ENCODE measurements around the gene PTPRR.

The PTPRR gene

GRCh38 chr12:70666364-70666763, 254.2 kb downstream of the PTPRR start:
- H3K9ac ChIP-seq (ENCODE audit: low read depth, low read length): no peak overlapping the region
- H3K4me3 ChIP-seq (ENCODE audit: low read length): no peak overlapping the region
- no peak overlapping the region for H3K27ac ChIP-seq (ENCODE audit: low read length)
- H3K27me3 ChIP-seq (ENCODE audit: insufficient read depth, low read length): no peaks in the 10 kb centered on the region
- no peaks in the 10 kb centered on the region for H3K36me3 ChIP-seq (ENCODE audit: insufficient read depth, low read depth, low read length)
- no peaks in the 10 kb centered on the region for H3K9me3 ChIP-seq (ENCODE audit: insufficient read depth, low read depth, low read length)
- H3K4me1 ChIP-seq (ENCODE audit: insufficient read depth, low read length): peaks cover 23% of the 10 kb centered on the region

- H3K27me3 ChIP-seq (ENCODE audit: insufficient read depth, low read length): no peaks in the 10 kb centered on the region
- H3K36me3 ChIP-seq (ENCODE audit: insufficient read depth, low read depth, low read length): no peaks in the 10 kb centered on the region
- H3K9ac ChIP-seq (ENCODE audit: low read depth, low read length): peak overlapping the region; percentile 17; the same call in 1 of the 2 replicates
- H3K27ac ChIP-seq (ENCODE audit: low read length): no peak overlapping the region
- H3K4me3 ChIP-seq (ENCODE audit: low read length): peak overlapping the region; percentile 48; the same call in 1 of the 2 replicates
- H3K4me1 ChIP-seq (ENCODE audit: insufficient read depth, low read length): peaks cover 23% of the 10 kb centered on the region
- H3K9me3 ChIP-seq (ENCODE audit: insufficient read depth, low read depth, low read length): no peaks in the 10 kb centered on the region
These were observed 256.1 kb downstream of the PTPRR start for GRCh38 chr12:70664465-70664881.

- Histone ChIP-seq H3K4me1 (ENCODE audit: insufficient read depth, low read length) (peaks cover 23% of the 10 kb centered on the region), H3K27ac (ENCODE audit: low read length) (no peak overlapping the region), H3K9me3 (ENCODE audit: insufficient read depth, low read depth, low read length) (no peaks in the 10 kb centered on the region), H3K9ac (ENCODE audit: low read depth, low read length) (peak overlapping the region; percentile 17; the same call in 1 of the 2 replicates), H3K36me3 (ENCODE audit: insufficient read depth, low read depth, low read length) (no peaks in the 10 kb centered on the region), H3K4me3 (ENCODE audit: low read length) (peak overlapping the region; percentile 48; the same call in 1 of the 2 replicates), H3K27me3 (ENCODE audit: insufficient read depth, low read length) (no peaks in the 10 kb centered on the region)
These were observed 256.7 kb downstream of the PTPRR start for GRCh38 chr12:70663838-70664237.

- Histone ChIP-seq H3K4me3 (ENCODE audit: low read length) (no peak overlapping the region), H3K36me3 (ENCODE audit: insufficient read depth, low read depth, low read length) (no peaks in the 10 kb centered on the region), H3K27me3 (ENCODE audit: insufficient read depth, low read length) (no peaks in the 10 kb centered on the region), H3K4me1 (ENCODE audit: insufficient read depth, low read length) (peaks cover 23% of the 10 kb centered on the region), H3K9ac (ENCODE audit: low read depth, low read length) (no peak overlapping the region), H3K27ac (ENCODE audit: low read length) (no peak overlapping the region), H3K9me3 (ENCODE audit: insufficient read depth, low read depth, low read length) (no peaks in the 10 kb centered on the region)
These were observed 258.9 kb downstream of the PTPRR start for GRCh38 chr12:70661466-70662161.

- H3K4me1 ChIP-seq (ENCODE audit: insufficient read depth, low read length): peaks cover 23% of the 10 kb centered on the region
- H3K27ac ChIP-seq (ENCODE audit: low read length): no peak overlapping the region
- H3K9ac ChIP-seq (ENCODE audit: low read depth, low read length): no peak overlapping the region
- no peaks in the 10 kb centered on the region for H3K36me3 ChIP-seq (ENCODE audit: insufficient read depth, low read depth, low read length)
- no peaks in the 10 kb centered on the region for H3K9me3 ChIP-seq (ENCODE audit: insufficient read depth, low read depth, low read length)
- H3K27me3 ChIP-seq (ENCODE audit: insufficient read depth, low read length): no peaks in the 10 kb centered on the region
- H3K4me3 ChIP-seq (ENCODE audit: low read length): no peak overlapping the region
These were observed 259.8 kb downstream of the PTPRR start for GRCh38 chr12:70660620-70661219.

- no peak overlapping the region for H3K27ac ChIP-seq (ENCODE audit: low read length)
These were observed 260.4 kb downstream of the PTPRR start for GRCh38 chr12:70660002-70660604.

GRCh38 chr12:70659077-70659606, 261.4 kb downstream of the PTPRR start:
- H3K27me3 ChIP-seq (ENCODE audit: insufficient read depth, low read length): no peaks in the 10 kb centered on the region
- H3K36me3 ChIP-seq (ENCODE audit: insufficient read depth, low read depth, low read length): no peaks in the 10 kb centered on the region
- no peak overlapping the region for H3K9ac ChIP-seq (ENCODE audit: low read depth, low read length)
- H3K27ac ChIP-seq (ENCODE audit: low read length): no peak overlapping the region
- H3K4me3 ChIP-seq (ENCODE audit: low read length): no peak overlapping the region
- H3K4me1 ChIP-seq (ENCODE audit: insufficient read depth, low read length): peaks cover 14% of the 10 kb centered on the region; the same call in 1 of the 2 replicates
- H3K9me3 ChIP-seq (ENCODE audit: insufficient read depth, low read depth, low read length): no peaks in the 10 kb centered on the region

More at GRCh38 chr12:70660002-70660604, 260.4 kb downstream of the PTPRR start:
- no peaks in the 10 kb centered on the region for H3K9me3 ChIP-seq (ENCODE audit: insufficient read depth, low read depth, low read length)
- H3K36me3 ChIP-seq (ENCODE audit: insufficient read depth, low read depth, low read length): no peaks in the 10 kb centered on the region
- H3K4me3 ChIP-seq (ENCODE audit: low read length): no peak overlapping the region
- H3K4me1 ChIP-seq (ENCODE audit: insufficient read depth, low read length): peaks cover 23% of the 10 kb centered on the region
- H3K9ac ChIP-seq (ENCODE audit: low read depth, low read length): no peak overlapping the region
- no peaks in the 10 kb centered on the region for H3K27me3 ChIP-seq (ENCODE audit: insufficient read depth, low read length)

- H3K27ac ChIP-seq (ENCODE audit: low read length): no peak overlapping the region
- no peaks in the 10 kb centered on the region for H3K36me3 ChIP-seq (ENCODE audit: insufficient read depth, low read depth, low read length)
- no peak overlapping the region for H3K4me3 ChIP-seq (ENCODE audit: low read length)
- H3K9ac ChIP-seq (ENCODE audit: low read depth, low read length): no peak overlapping the region
- H3K4me1 ChIP-seq (ENCODE audit: insufficient read depth, low read length): peaks cover 5% of the 10 kb centered on the region; the same call in 1 of the 2 replicates
- no peaks in the 10 kb centered on the region for H3K27me3 ChIP-seq (ENCODE audit: insufficient read depth, low read length)
- no peaks in the 10 kb centered on the region for H3K9me3 ChIP-seq (ENCODE audit: insufficient read depth, low read depth, low read length)
These were observed 262.8 kb downstream of the PTPRR start for GRCh38 chr12:70657616-70658286.

- no peaks in the 10 kb centered on the region for H3K4me1 ChIP-seq (ENCODE audit: insufficient read depth, low read length)
- no peak overlapping the region for H3K9ac ChIP-seq (ENCODE audit: low read depth, low read length)
- H3K27me3 ChIP-seq (ENCODE audit: insufficient read depth, low read length): no peaks in the 10 kb centered on the region
- H3K4me3 ChIP-seq (ENCODE audit: low read length): no peak overlapping the region
- H3K27ac ChIP-seq (ENCODE audit: low read length): no peak overlapping the region
- no peaks in the 10 kb centered on the region for H3K9me3 ChIP-seq (ENCODE audit: insufficient read depth, low read depth, low read length)
- no peaks in the 10 kb centered on the region for H3K36me3 ChIP-seq (ENCODE audit: insufficient read depth, low read depth, low read length)
These were observed 268.1 kb downstream of the PTPRR start for GRCh38 chr12:70652451-70652850.

GRCh38 chr12:70648831-70649230, 271.7 kb downstream of the PTPRR start:
- Histone ChIP-seq H3K9ac (ENCODE audit: low read depth, low read length) (no peak overlapping the region), H3K27ac (ENCODE audit: low read length) (no peak overlapping the region), H3K9me3 (ENCODE audit: insufficient read depth, low read depth, low read length) (no peaks in the 10 kb centered on the region), H3K4me1 (ENCODE audit: insufficient read depth, low read length) (peaks cover 22% of the 10 kb centered on the region), H3K4me3 (ENCODE audit: low read length) (no peak overlapping the region), H3K36me3 (ENCODE audit: insufficient read depth, low read depth, low read length) (no peaks in the 10 kb centered on the region), H3K27me3 (ENCODE audit: insufficient read depth, low read length) (no peaks in the 10 kb centered on the region)

- no peaks in the 10 kb centered on the region for H3K36me3 ChIP-seq (ENCODE audit: insufficient read depth, low read depth, low read length)
- no peaks in the 10 kb centered on the region for H3K9me3 ChIP-seq (ENCODE audit: insufficient read depth, low read depth, low read length)
- no peaks in the 10 kb centered on the region for H3K27me3 ChIP-seq (ENCODE audit: insufficient read depth, low read length)
- H3K4me1 ChIP-seq (ENCODE audit: insufficient read depth, low read length): peaks cover 22% of the 10 kb centered on the region
- H3K27ac ChIP-seq (ENCODE audit: low read length): no peak overlapping the region
- H3K4me3 ChIP-seq (ENCODE audit: low read length): no peak overlapping the region
- no peak overlapping the region for H3K9ac ChIP-seq (ENCODE audit: low read depth, low read length)
These were observed 272.3 kb downstream of the PTPRR start for GRCh38 chr12:70648191-70648590.
